Measurements from ENCODE around the gene DNAJC1. TPM values are rescaled to one million over a fixed set of nuclear protein-coding genes. Genes with fewer than 3 reads are reported as not detected.
"Not testable (repeated sequence)": the region's sequence is repeated elsewhere in the genome, so short reads cannot be mapped to it uniquely, and the experiment has no call there.

The DNAJC1 gene
- total RNA-seq, 1 experiment from 2014 or later: 51.6 TPM

GRCh38 chr10:21873198-21873597 is 130.3 kb downstream of the DNAJC1 start:
- in situ Hi-C loops (cut with HindIII; ENCODE audit: low pct_unique_long_range_greater_than_20kb, low sequenced_read_pairs): no loop called here
- no peak for DNase-seq (ENCODE audit: low read depth)

GRCh38 chr10:21872771-21873170 is 130.8 kb downstream of the DNAJC1 start:
- DNase-seq (ENCODE audit: low read depth); in situ Hi-C loops (cut with HindIII; ENCODE audit: low pct_unique_long_range_greater_than_20kb, low sequenced_read_pairs): not testable (repeated sequence)

GRCh38 chr10:21870849-21871248 is 132.7 kb downstream of the DNAJC1 start:
- in situ Hi-C loops (cut with HindIII; ENCODE audit: low pct_unique_long_range_greater_than_20kb, low sequenced_read_pairs): no loop called here

GRCh38 chr10:21869087-21869486 is 134.4 kb downstream of the DNAJC1 start:
- DNase-seq (ENCODE audit: low read depth); in situ Hi-C loops (cut with HindIII; ENCODE audit: low pct_unique_long_range_greater_than_20kb, low sequenced_read_pairs): not testable (repeated sequence)

More at GRCh38 chr10:21870849-21871248, 132.7 kb downstream of the DNAJC1 start:
- DNase-seq (ENCODE audit: low read depth): no peak

GRCh38 chr10:21860718-21861117 is 142.8 kb downstream of the DNAJC1 start:
- in situ Hi-C loops (cut with HindIII; ENCODE audit: low pct_unique_long_range_greater_than_20kb, low sequenced_read_pairs): no loop called here
- DNase-seq (ENCODE audit: low read depth): no peak

- in situ Hi-C loops (cut with HindIII; ENCODE audit: low pct_unique_long_range_greater_than_20kb, low sequenced_read_pairs): no loop called here
- no peak for DNase-seq (ENCODE audit: low read depth)
Observed at GRCh38 chr10:21858455-21858854, 145.1 kb downstream of the DNAJC1 start.

GRCh38 chr10:21849607-21850006 is 153.9 kb downstream of the DNAJC1 start:
- in situ Hi-C loops (cut with HindIII; ENCODE audit: low pct_unique_long_range_greater_than_20kb, low sequenced_read_pairs): no loop called here
- no peak for DNase-seq (ENCODE audit: low read depth)

- in situ Hi-C loops (cut with HindIII; ENCODE audit: low pct_unique_long_range_greater_than_20kb, low sequenced_read_pairs): no loop called here
Observed at GRCh38 chr10:21843645-21844044, 159.9 kb downstream of the DNAJC1 start.

GRCh38 chr10:21841273-21841672 is 162.3 kb downstream of the DNAJC1 start:
- in situ Hi-C loops (cut with HindIII; ENCODE audit: low pct_unique_long_range_greater_than_20kb, low sequenced_read_pairs); DNase-seq (ENCODE audit: low read depth): not testable (repeated sequence)

More at GRCh38 chr10:21843645-21844044, 159.9 kb downstream of the DNAJC1 start:
- no peak for DNase-seq (ENCODE audit: low read depth)

GRCh38 chr10:21837487-21837886 is 166.0 kb downstream of the DNAJC1 start:
- in situ Hi-C loops (cut with HindIII; ENCODE audit: low pct_unique_long_range_greater_than_20kb, low sequenced_read_pairs); DNase-seq (ENCODE audit: low read depth): not testable (repeated sequence)

GRCh38 chr10:21834574-21834973 is 169.0 kb downstream of the DNAJC1 start:
- DNase-seq (ENCODE audit: low read depth); in situ Hi-C loops (cut with HindIII; ENCODE audit: low pct_unique_long_range_greater_than_20kb, low sequenced_read_pairs): not testable (repeated sequence)

GRCh38 chr10:21832821-21833130 is 170.8 kb downstream of the DNAJC1 start:
- DNase-seq (ENCODE audit: low read depth): no peak
- in situ Hi-C loops (cut with HindIII; ENCODE audit: low pct_unique_long_range_greater_than_20kb, low sequenced_read_pairs): no loop called here

GRCh38 chr10:21831986-21832820 is 171.3 kb downstream of the DNAJC1 start:
- no peak for DNase-seq (ENCODE audit: low read depth)
- in situ Hi-C loops (cut with HindIII; ENCODE audit: low pct_unique_long_range_greater_than_20kb, low sequenced_read_pairs): no loop called here

- in situ Hi-C loops (cut with HindIII; ENCODE audit: low pct_unique_long_range_greater_than_20kb, low sequenced_read_pairs): no loop called here
- DNase-seq (ENCODE audit: low read depth): no peak
Observed at GRCh38 chr10:21830037-21830436, 173.5 kb downstream of the DNAJC1 start.

GRCh38 chr10:21827308-21827707 is 176.2 kb downstream of the DNAJC1 start:
- in situ Hi-C loops (cut with HindIII; ENCODE audit: low pct_unique_long_range_greater_than_20kb, low sequenced_read_pairs): no loop called here
- no peak for DNase-seq (ENCODE audit: low read depth)

GRCh38 chr10:21826725-21827124 is 176.8 kb downstream of the DNAJC1 start:
- in situ Hi-C loops (cut with HindIII; ENCODE audit: low pct_unique_long_range_greater_than_20kb, low sequenced_read_pairs): no loop called here
- DNase-seq (ENCODE audit: low read depth): no peak

GRCh38 chr10:21825345-21825744 is 178.2 kb downstream of the DNAJC1 start:
- in situ Hi-C loops (cut with HindIII; ENCODE audit: low pct_unique_long_range_greater_than_20kb, low sequenced_read_pairs): no loop called here
- DNase-seq (ENCODE audit: low read depth): no peak

GRCh38 chr10:21824409-21824808 is 179.1 kb downstream of the DNAJC1 start:
- in situ Hi-C loops (cut with HindIII; ENCODE audit: low pct_unique_long_range_greater_than_20kb, low sequenced_read_pairs): no loop called here
- DNase-seq (ENCODE audit: low read depth): no peak

GRCh38 chr10:21823617-21824016 is 179.9 kb downstream of the DNAJC1 start:
- in situ Hi-C loops (cut with HindIII; ENCODE audit: low pct_unique_long_range_greater_than_20kb, low sequenced_read_pairs): no loop called here
- no peak for DNase-seq (ENCODE audit: low read depth)

- DNase-seq (ENCODE audit: low read depth); in situ Hi-C loops (cut with HindIII; ENCODE audit: low pct_unique_long_range_greater_than_20kb, low sequenced_read_pairs): not testable (repeated sequence)
Observed at GRCh38 chr10:21822273-21822672, 181.3 kb downstream of the DNAJC1 start.
